GM18520 (cell line): ENCODE measurements around the gene FHDC1.
A peak's percentile ranks its signal among the peaks of the same experiment; 100 is the strongest.

ENCODE experiments used
- ATAC-seq: cut with Tn5 transposase; IDR thresholded peaks from one replicate; pipeline ENCODE4 v1.9.1; 2021; ENCODE audit not compliant: unreplicated experiment

FHDC1 gene

GRCh38 chr4:153004081-153004850, 68.1 kb downstream of the FHDC1 start:
- no peak for ATAC-seq

- no peak for ATAC-seq
Observed at GRCh38 chr4:153005899-153006381, 69.8 kb downstream of the FHDC1 start.

- ATAC-seq: peak; percentile 56
Observed at GRCh38 chr4:153008578-153009199, 72.6 kb downstream of the FHDC1 start.

- ATAC-seq: no peak
Observed at GRCh38 chr4:153010146-153010545, 74.0 kb downstream of the FHDC1 start.

GRCh38 chr4:153013202-153013977, 77.3 kb downstream of the FHDC1 start:
- ATAC-seq: no peak

- no peak for ATAC-seq
Observed at GRCh38 chr4:153014460-153014859, 78.3 kb downstream of the FHDC1 start.

- ATAC-seq: no peak
Observed at GRCh38 chr4:153016592-153016991, 80.5 kb downstream of the FHDC1 start.

- no peak for ATAC-seq
Observed at GRCh38 chr4:153018031-153018430, 81.9 kb downstream of the FHDC1 start.

GRCh38 chr4:153018684-153019083, 82.6 kb downstream of the FHDC1 start:
- no peak for ATAC-seq

GRCh38 chr4:153019906-153020305, 83.8 kb downstream of the FHDC1 start:
- no peak for ATAC-seq

GRCh38 chr4:153020457-153020856, 84.3 kb downstream of the FHDC1 start:
- no peak for ATAC-seq

- ATAC-seq: no peak
Observed at GRCh38 chr4:153021276-153021675, 85.2 kb downstream of the FHDC1 start.

GRCh38 chr4:153022241-153022715, 86.2 kb downstream of the FHDC1 start:
- ATAC-seq: no peak

- no peak for ATAC-seq
Observed at GRCh38 chr4:153023139-153023538, 87.0 kb downstream of the FHDC1 start.

- ATAC-seq: no peak
Observed at GRCh38 chr4:153023692-153024394, 87.7 kb downstream of the FHDC1 start.

GRCh38 chr4:153024466-153024865, 88.3 kb downstream of the FHDC1 start:
- no peak for ATAC-seq

GRCh38 chr4:153025406-153025805, 89.3 kb downstream of the FHDC1 start:
- ATAC-seq: no peak

- no peak for ATAC-seq
Observed at GRCh38 chr4:153026591-153027346, 90.6 kb downstream of the FHDC1 start.

- no peak for ATAC-seq
Observed at GRCh38 chr4:153027866-153028265, 91.7 kb downstream of the FHDC1 start.

- ATAC-seq: no peak
Observed at GRCh38 chr4:153028535-153028934, 92.4 kb downstream of the FHDC1 start.
